ENCODE results near the gene CDK14.

GRCh38 chr7:91149341-91150246 lies 553.5 kb downstream of the CDK14 start:
- TF ChIP-seq CTCF (IDR thresholded peaks at IDR 0.05; ENCODE audit: borderline replicate concordance, extremely low read depth, low read length, poor library complexity, severe bottlenecking): no peak
- TF ChIP-seq EZH2 (IDR thresholded peaks at IDR 0.05; ENCODE audit: borderline replicate concordance, low read depth, low read length, severe bottlenecking): no peak

Measured in DND-41 (cell line).